ENCODE measurements around the gene PRPF38B.
"Not testable (repeated sequence)": the region's sequence is repeated elsewhere in the genome, so short reads cannot be mapped to it uniquely, and the experiment has no call there.

The PRPF38B gene

GRCh38 chr1:108691942-108692723, at the start of gene PRPF38B:
PRPF38B (plus strand) TSS chr1:108692310; CDS start chr1:108692592, 282 bp downstream.
- DNase-seq (ENCODE audit: low spot score), result peak; percentile 93

- DNase-seq (ENCODE audit: low spot score), result peak; percentile 77
Observed at GRCh38 chr1:108643492-108644335, 48.4 kb upstream of the PRPF38B start.

GRCh38 chr1:108644984-108645383, 47.1 kb upstream of the PRPF38B start:
- DNase-seq (ENCODE audit: low spot score), result peak; percentile 70

- DNase-seq (ENCODE audit: low spot score), result peak; percentile 9
Observed at GRCh38 chr1:108645564-108646184, 46.4 kb upstream of the PRPF38B start.

GRCh38 chr1:108646265-108646647, 45.9 kb upstream of the PRPF38B start:
- no peak for DNase-seq (ENCODE audit: low spot score)

GRCh38 chr1:108646648-108647269, 45.4 kb upstream of the PRPF38B start:
- peak; percentile 84 for DNase-seq (ENCODE audit: low spot score)

GRCh38 chr1:108653431-108654105, 38.5 kb upstream of the PRPF38B start:
- DNase-seq (ENCODE audit: low spot score), result no peak

GRCh38 chr1:108657356-108658080, 34.6 kb upstream of the PRPF38B start:
- DNase-seq (ENCODE audit: low spot score), result no peak

GRCh38 chr1:108661030-108661609, 31.0 kb upstream of the PRPF38B start, which contains the start of gene HENMT1:
HENMT1 (minus strand) TSS chr1:108661093; CDS start chr1:108659884, 1,209 bp downstream.
- peak; percentile 72 for DNase-seq (ENCODE audit: low spot score)

GRCh38 chr1:108663074-108663473, 29.0 kb upstream of the PRPF38B start:
- DNase-seq (ENCODE audit: low spot score), result no peak

GRCh38 chr1:108664481-108664880, 27.6 kb upstream of the PRPF38B start:
- no peak for DNase-seq (ENCODE audit: low spot score)

- DNase-seq (ENCODE audit: low spot score), result no peak
Observed at GRCh38 chr1:108665067-108665466, 27.0 kb upstream of the PRPF38B start.

GRCh38 chr1:108665771-108666170, 26.3 kb upstream of the PRPF38B start:
- DNase-seq (ENCODE audit: low spot score), result no peak

- DNase-seq (ENCODE audit: low spot score), result not testable (repeated sequence)
Observed at GRCh38 chr1:108667422-108667821, 24.7 kb upstream of the PRPF38B start.

GRCh38 chr1:108668777-108669176, 23.3 kb upstream of the PRPF38B start:
- DNase-seq (ENCODE audit: low spot score), result no peak

GRCh38 chr1:108669679-108670078, 22.4 kb upstream of the PRPF38B start:
- DNase-seq (ENCODE audit: low spot score), result no peak

GRCh38 chr1:108670131-108670773, 21.9 kb upstream of the PRPF38B start:
- no peak for DNase-seq (ENCODE audit: low spot score)

- DNase-seq (ENCODE audit: low spot score), result no peak
Observed at GRCh38 chr1:108671143-108671542, 21.0 kb upstream of the PRPF38B start.

- DNase-seq (ENCODE audit: low spot score), result no peak
Observed at GRCh38 chr1:108678706-108679105, 13.4 kb upstream of the PRPF38B start.
